Tibial nerve (tissue), 4 donors: ENCODE measurements around the gene MCF2L. TPM values are rescaled to one million over a fixed set of nuclear protein-coding genes. Genes with fewer than 3 reads are reported as not detected.

Source experiments
- DNase-seq, 2 donors: peaks; one replicate each; pipeline ENCODE4 v3.0.0-alpha.2; 2019; ENCODE audit warnings: low spot score in 2 of 2
- H3K27ac ChIP-seq, 4 donors: fragments of 200-600 bp; sonication (generic) in 3 of 4; one replicate each; pipeline ENCODE4 v1.5.1; 2017 to 2019; ENCODE audit warnings: mild to moderate bottlenecking in 1 of 4
- H3K27me3 ChIP-seq, 2 donors: fragments of 200-600 bp; sonication (generic) in 1 of 2; one replicate each; pipeline versions ENCODE4 v1.5.1 to v1.6.0; 2017 to 2019
- H3K36me3 ChIP-seq, 3 donors: fragments of 200-600 bp; sonication (generic); one replicate each; pipeline ENCODE4 v1.5.1; 2018 to 2019
- H3K4me1 ChIP-seq, 4 donors: fragments of 200-600 bp; sonication (generic) in 3 of 4; one replicate each; pipeline ENCODE4 v1.5.1; 2017 to 2019
- H3K4me3 ChIP-seq, 4 donors: fragments of 200-600 bp; sonication (generic) in 3 of 4; one replicate each; pipeline ENCODE4 v1.5.1; 2017 to 2019; ENCODE audit warnings: mild to moderate bottlenecking in 1 of 4, moderate library complexity in 1 of 4
- H3K9me3 ChIP-seq, 4 donors: fragments of 200-600 bp; sonication (generic) in 3 of 4; one replicate each; pipeline ENCODE4 v1.5.1; 2017 to 2019
- CTCF ChIP-seq, 5 experiments: fragments of 200-600 bp in 3 of 5; fragments of 450-650 bp in 2 of 5; sonication (generic) in 3 of 5; IDR thresholded peaks; one replicate each; pipeline ENCODE4 v1.5.1; 2016 to 2019; ENCODE audit warnings: antibody characterized with exemption in 5 of 5, mild to moderate bottlenecking in 3 of 5, moderate library complexity in 2 of 5
- EP300 ChIP-seq, 2 donors: sonication (generic); formaldehyde crosslinking; IDR thresholded peaks; one replicate each; pipeline ENCODE4 v1.6.1; 2017; ENCODE audit warnings: antibody characterized with exemption in 2 of 2, mild to moderate bottlenecking in 1 of 2
- POLR2A ChIP-seq, 2 donors: fragments of 450-650 bp; IDR thresholded peaks; one replicate each; pipeline ENCODE4 v1.6.1; 2017; ENCODE audit warnings: antibody characterized with exemption in 2 of 2, mild to moderate bottlenecking in 2 of 2, moderate library complexity in 2 of 2
- WGBS, 2 donors: methylation state at CpG; one replicate each; pipeline ENCODE4 v1.1.5; 2018; 5-methylcytosine and 5-hydroxymethylcytosine counted together
- total RNA-seq, 4 donors: library from RNA; depleted of rRNA; stranded (reverse); fragments of >200 nt; gene quantifications; one replicate each; pipeline ENCODE4 v1.1.0, GENCODE V29; 2016

MCF2L gene
- total RNA-seq, 4 donors from 2014 or later, result 30.1 to 82.6 (median 45.3) TPM

- no peak for TF ChIP-seq EP300 (IDR thresholded peaks at IDR 0.05)
- no peaks in the 10 kb centered on the region for H3K36me3 ChIP-seq
- no peak for DNase-seq
- H3K9me3 ChIP-seq, result peaks cover 0 to 22% (median 0%) of the 10 kb centered on the region in 4 donors
- 80 to 95% methylated on average over 5 to 7 of the region's 9 CpGs for WGBS, 2 donors
- H3K4me1 ChIP-seq, result no peaks in the 10 kb centered on the region
- no peak overlapping the region for H3K4me3 ChIP-seq
- H3K27ac ChIP-seq, result no peak overlapping the region
- no peaks in the 10 kb centered on the region for H3K27me3 ChIP-seq
Measured at GRCh38 chr13:113061271-113061625, 92.2 kb downstream of the MCF2L start.

GRCh38 chr13:113061796-113062425 is 92.9 kb downstream of the MCF2L start:
- TF ChIP-seq CTCF (IDR thresholded peaks at IDR 0.05), result no peak
- no peak for TF ChIP-seq EP300 (IDR thresholded peaks at IDR 0.05)
- TF ChIP-seq POLR2A (IDR thresholded peaks at IDR 0.05), result no peak
- 79 to 87% methylated on average over 10 to 11 of the region's 14 CpGs for WGBS, 2 donors
- H3K36me3 ChIP-seq, result no peaks in the 10 kb centered on the region
- no peak overlapping the region for H3K27ac ChIP-seq
- H3K4me1 ChIP-seq, result no peaks in the 10 kb centered on the region
- H3K27me3 ChIP-seq, result no peaks in the 10 kb centered on the region
- peaks cover 0 to 22% (median 0%) of the 10 kb centered on the region in 4 donors for H3K9me3 ChIP-seq
- DNase-seq, result no peak
- no peak overlapping the region for H3K4me3 ChIP-seq

- no peaks in the 10 kb centered on the region for H3K36me3 ChIP-seq
- H3K27me3 ChIP-seq, result no peaks in the 10 kb centered on the region
- no peak overlapping the region for H3K4me3 ChIP-seq
- DNase-seq, result no peak
- H3K27ac ChIP-seq, result no peak overlapping the region
- TF ChIP-seq EP300 (IDR thresholded peaks at IDR 0.05) (no peak), CTCF (IDR thresholded peaks at IDR 0.05) (no peak), POLR2A (IDR thresholded peaks at IDR 0.05) (no peak)
- H3K9me3 ChIP-seq, result peaks cover 0 to 15% (median 0%) of the 10 kb centered on the region in 4 donors
- WGBS, 2 donors, result 89 to 95% methylated on average over 14 of the region's 14 CpGs
- no peaks in the 10 kb centered on the region for H3K4me1 ChIP-seq
Measured at GRCh38 chr13:113062691-113063090, 93.7 kb downstream of the MCF2L start.

GRCh38 chr13:113063091-113063491 is 94.1 kb downstream of the MCF2L start:
- 86 to 88% methylated on average over 22 of the region's 22 CpGs for WGBS, 2 donors
- H3K4me3 ChIP-seq, result no peak overlapping the region
- no peaks in the 10 kb centered on the region for H3K27me3 ChIP-seq
- DNase-seq, result no peak
- TF ChIP-seq CTCF (IDR thresholded peaks at IDR 0.05) (no peak), POLR2A (IDR thresholded peaks at IDR 0.05) (no peak), EP300 (IDR thresholded peaks at IDR 0.05) (no peak)
- peaks cover 0 to 11% (median 0%) of the 10 kb centered on the region in 4 donors for H3K9me3 ChIP-seq
- no peaks in the 10 kb centered on the region for H3K36me3 ChIP-seq
- H3K4me1 ChIP-seq, result no peaks in the 10 kb centered on the region
- H3K27ac ChIP-seq, result no peak overlapping the region

- Histone ChIP-seq H3K36me3 (no peaks in the 10 kb centered on the region), H3K4me3 (no peak overlapping the region), H3K9me3 (peaks cover 0 to 1% (median 0%) of the 10 kb centered on the region in 4 donors), H3K4me1 (no peaks in the 10 kb centered on the region), H3K27ac (peak overlapping the region in 1 of 4 donors; percentile 13), H3K27me3 (no peaks in the 10 kb centered on the region)
- WGBS, 2 donors, result 75 to 78% methylated on average over 27 to 29 of the region's 29 CpGs
- DNase-seq, result no peak
- TF ChIP-seq POLR2A (IDR thresholded peaks at IDR 0.05) (no peak), EP300 (IDR thresholded peaks at IDR 0.05) (no peak), CTCF (IDR thresholded peaks at IDR 0.05) (no peak)
Measured at GRCh38 chr13:113064000-113064533, 95.1 kb downstream of the MCF2L start.
